ENCODE data around the gene ZCWPW1.
A peak's percentile ranks its signal among the peaks of the same experiment; 100 is the strongest.

Gene ZCWPW1

DNA sequence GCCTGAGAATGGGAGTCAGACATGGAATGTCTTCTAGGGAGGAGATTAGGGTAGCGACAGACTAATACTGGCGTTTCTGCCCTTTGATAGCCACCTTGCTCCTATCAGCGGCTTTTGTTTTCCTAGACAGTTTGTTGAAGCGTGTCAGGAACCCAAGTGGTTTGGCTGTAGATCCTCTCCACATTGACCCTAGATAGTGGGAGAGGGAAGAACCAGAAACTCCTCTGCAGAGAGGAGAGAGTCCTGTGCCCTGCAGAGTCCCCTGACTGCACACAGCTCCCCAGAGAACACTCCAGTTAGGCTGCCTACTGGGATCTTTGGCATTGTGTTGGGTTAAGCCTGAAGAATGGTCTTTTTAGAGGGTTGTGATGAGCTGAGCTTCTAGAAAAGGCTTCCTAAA lies 3.5 kb upstream of the ZCWPW1 start:
- no peak for DNase-seq

DNA sequence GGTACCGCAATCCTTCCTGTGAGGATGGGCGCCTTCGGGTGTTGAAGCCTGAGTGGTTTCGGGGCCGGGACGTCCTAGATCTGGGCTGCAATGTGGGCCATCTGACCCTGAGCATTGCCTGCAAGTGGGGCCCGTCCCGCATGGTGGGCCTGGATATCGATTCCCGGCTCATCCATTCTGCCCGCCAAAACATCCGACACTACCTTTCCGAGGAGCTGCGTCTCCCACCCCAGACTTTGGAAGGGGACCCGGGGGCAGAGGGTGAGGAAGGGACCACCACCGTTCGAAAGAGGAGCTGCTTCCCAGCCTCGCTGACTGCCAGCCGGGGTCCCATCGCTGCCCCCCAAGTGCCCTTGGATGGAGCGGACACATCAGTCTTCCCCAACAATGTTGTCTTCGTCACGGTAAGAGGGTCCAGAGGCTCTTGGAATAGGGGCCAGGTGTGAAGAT lies 2.8 kb upstream of the ZCWPW1 start:
- no peak for DNase-seq

DNA sequence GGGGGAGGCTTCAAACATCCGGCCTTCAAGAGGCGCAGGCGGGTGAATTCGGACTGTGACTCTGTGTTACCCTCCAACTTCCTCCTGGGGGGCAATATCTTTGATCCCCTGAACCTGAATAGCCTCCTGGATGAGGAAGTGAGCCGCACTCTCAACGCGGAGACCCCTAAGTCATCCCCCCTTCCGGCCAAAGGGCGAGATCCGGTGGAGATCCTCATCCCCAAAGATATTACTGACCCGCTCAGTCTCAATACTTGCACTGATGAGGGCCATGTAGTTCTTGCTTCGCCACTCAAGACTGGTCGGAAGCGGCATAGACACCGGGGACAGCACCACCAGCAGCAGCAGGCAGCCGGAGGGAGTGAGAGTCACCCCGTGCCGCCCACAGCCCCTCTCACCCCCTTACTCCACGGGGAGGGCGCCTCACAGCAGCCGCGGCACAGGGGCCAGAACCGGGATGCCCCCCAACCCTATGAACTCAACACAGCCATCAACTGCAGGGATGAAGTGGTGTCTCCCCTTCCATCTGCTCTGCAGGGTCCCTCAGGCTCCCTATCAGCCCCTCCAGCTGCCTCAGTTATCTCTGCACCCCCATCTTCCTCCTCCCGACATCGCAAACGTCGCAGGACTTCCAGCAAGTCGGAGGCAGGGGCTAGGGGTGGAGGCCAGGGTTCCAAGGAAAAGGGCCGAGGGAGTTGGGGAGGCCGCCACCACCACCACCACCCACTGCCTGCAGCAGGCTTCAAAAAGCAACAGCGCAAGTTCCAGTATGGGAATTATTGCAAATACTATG lies 2.2 kb upstream of the ZCWPW1 start:
- DNase-seq: no peak

DNA sequence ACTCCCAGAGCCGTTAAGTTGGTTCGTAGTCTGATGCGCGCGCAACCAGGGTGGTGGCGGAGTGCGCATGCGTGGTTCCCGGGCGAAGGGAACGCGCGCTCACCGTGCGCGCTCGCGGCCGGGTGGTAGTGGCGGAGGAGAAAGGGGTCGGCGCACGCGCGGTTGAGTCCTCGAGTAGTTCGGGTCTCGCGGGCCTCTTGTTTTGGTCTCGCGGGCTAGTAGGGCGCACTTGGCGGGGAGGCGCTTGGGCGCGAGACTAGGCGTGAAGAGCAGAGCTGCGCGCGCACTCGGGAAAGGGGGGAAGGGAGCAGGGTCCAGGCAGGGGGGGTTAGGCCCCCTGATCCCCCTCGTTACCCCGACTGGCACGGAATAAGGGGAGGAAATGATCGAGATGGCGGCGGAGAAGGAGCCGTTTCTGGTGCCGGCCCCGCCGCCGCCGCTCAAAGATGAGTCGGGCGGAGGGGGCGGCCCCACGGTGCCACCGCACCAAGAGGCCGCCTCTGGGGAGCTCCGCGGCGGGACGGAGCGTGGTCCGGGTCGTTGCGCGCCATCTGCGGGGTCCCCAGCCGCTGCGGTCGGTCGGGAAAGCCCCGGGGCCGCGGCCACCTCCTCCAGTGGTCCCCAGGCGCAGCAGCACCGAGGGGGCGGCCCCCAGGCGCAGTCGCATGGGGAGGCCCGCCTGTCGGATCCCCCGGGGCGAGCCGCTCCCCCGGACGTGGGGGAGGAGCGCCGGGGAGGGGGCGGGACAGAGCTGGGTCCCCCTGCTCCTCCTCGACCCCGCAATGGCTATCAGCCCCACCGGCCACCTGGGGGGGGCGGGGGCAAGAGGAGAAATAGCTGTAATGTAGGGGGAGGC lies 1.4 kb upstream of the ZCWPW1 start, which contains the start of gene MEPCE:
Gene MEPCE (plus strand): TSS at position 195 of the 856 bp plus-strand sequence. CDS start 188 bp downstream, at position 383.
- peak; percentile 96 for DNase-seq

- DNase-seq: peak; percentile 99
Measured at GRCh38 chr7:100428967-100429636, 599 bp upstream of the ZCWPW1 start.

DNA sequence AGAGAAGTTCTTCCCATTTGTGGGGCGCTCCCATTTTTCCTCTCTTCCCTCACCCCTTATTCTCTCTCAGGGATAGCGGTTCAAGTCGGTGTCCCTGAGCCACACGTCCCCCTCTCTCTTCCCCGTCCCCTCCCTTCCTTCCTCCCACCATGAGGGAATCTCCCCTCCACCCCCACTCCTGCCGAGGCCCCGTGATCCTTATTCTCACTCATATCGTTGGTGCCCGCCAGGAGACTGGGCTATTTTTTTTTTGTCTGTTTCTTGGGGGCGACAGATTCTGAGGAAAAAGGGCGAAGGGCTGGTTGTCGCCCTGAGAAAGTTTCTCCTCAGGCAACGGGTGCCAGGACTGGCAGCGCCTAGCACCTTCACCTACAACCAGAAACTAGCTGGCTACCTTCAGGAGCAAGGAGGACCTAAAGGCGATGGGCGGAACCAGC lies 723 bp downstream of the ZCWPW1 start:
- no peak for DNase-seq

- no peak for DNase-seq
Measured at GRCh38 chr7:100426516-100426915, 2.0 kb downstream of the ZCWPW1 start.

DNA sequence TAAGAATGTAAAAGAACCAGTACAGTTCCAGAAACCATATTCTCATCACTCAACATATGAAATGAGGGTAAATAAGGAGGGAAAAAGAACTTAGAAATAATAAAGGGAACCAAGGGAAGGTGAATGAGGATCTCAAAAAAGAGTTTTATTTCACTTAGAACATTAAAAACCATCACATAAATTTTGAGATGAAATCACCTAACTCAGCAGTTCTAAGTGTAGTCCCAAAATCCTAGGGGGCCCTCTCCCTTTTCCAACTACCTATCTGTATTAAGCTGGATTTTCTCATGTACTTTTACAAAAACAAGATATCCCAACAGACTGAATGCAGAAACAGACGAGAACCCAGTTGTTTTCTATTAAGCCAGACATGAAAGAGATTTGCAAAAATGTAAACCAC lies 3.2 kb downstream of the ZCWPW1 start:
- no peak for DNase-seq

DNA sequence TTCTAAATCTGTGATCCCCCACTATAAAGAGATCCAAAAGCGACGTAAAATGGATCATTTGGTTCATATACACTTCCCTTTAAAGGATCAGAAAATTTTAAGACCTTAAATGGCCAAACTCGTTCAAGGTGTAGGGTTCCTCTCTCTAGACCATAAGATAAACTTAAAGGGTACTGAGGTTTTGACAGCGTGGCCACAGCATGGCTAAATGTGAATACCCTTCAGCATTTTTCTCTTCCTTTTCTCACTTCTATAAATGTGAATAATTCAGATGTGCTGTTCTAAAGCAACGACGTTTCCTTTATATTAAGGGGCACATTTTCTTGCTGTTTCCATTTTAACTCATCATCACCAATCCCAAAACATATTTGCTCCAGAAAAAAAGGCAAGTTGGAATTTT lies 5.2 kb downstream of the ZCWPW1 start:
- no peak for DNase-seq

DNA sequence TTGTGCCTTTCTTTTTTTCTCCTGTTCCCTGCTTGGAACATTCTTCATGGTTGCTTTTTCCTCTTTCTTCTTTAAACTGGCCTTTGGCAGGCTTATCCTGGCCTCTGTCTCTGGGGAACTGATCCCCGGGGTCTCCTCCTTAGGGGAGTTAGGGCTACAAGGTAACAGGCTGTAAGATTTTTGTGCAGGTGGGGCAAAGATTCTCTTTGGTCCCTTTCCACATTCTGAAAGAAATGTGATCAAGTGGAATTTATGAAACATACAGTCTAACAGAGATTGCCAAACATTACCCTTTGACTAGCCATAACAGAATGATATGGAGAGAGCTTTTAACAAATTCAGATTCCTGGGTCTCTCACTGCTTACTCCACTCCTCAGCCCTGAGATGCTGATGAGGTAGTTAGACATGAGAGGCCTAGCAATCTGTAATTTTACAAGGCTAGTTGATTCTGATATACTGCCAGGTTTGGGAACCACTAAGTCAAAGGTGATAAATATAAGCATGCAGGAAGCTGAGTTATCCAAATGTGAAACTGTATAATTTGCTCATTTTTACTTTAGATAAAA lies 8.8 kb downstream of the ZCWPW1 start:
- no peak for DNase-seq

DNA sequence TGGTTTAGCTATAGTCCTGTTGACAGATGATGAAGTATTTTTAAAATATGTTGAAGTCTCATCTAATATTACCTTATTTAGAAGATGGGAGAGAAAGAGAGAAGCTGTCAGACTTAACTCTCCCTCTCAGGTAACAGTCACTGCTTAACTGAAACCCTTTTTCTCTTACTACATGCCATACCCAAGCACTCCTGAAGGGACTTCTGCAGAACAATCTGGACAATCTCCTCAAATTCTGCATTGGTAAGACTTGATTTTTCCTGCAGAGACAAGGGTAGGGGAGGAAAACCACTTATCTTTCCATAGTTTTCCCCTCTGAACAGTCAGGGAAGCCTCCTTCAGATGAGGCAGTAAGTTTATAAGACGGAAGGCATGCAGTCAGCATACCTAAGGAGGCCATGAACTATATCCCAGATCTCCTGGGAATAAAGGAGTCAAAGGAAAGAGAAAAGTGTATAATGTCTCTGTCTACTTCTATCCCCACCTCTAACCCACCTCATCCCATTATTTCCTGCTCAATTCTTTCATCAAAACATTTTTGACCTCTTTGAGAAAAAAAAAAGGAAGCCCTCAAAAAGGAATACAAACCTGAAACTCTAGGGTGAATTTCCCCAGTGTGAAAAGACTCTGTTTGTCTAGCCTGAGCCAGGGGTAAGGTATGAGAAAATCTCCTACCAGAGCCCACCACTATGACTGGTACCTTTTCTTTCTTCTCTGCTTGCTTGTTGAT lies 9.4 kb downstream of the ZCWPW1 start:
- DNase-seq: no peak

DNA sequence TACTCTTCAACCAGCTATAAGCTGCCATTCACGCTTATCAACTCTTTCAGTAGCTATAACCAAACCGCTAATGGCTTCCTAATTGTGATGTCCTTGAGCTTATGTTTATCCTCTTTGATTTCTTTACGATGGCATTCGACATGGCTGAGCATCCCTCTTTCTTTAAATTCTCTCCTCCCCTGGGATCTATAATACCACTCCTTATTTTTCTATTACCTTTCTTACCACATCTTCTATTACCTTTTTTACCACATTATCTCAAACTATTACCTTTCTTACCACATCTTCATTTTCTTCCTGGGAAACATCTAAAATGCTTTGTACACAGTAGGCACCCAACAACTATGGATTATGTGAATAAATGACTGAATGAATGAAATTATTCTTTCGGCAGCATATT lies 13.1 kb downstream of the ZCWPW1 start:
- DNase-seq: no peak

DNA sequence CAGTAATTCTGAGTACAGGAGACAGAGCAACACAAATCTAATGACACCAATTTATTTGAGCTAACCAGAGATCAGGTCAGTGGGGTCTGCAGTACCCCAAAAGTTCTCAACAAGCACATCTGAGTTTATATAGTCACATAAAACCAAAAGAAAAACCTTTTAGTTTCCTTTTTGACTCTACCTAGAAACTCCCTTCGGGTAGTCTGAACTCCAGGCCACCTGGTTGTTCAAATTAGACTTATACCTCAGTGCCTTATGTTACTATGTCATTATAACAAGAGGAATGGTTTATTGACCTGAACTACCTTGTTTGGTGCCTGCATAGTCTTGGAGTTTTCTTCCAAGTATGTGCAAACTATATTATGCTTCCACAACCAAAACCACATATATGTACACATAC lies 14.6 kb downstream of the ZCWPW1 start:
- DNase-seq: no peak

DNA sequence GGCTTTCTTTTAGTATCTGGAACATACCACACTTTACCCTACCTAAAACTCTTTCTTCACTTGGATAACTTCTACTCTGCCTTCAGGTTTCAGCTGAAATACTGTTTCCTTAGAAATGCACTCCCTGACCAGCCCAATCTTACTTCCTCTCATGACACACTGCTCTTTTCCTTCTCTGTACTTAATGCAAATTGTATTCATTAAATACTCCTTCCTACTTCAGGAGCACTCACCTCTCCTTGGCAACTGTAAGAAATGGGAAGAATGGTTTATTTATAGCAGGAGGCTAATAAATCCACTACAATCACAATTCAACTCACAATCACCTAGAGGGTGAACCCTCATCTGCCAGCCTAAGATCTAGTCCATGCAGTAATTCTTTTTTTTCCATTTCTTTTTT lies 15.2 kb downstream of the ZCWPW1 start:
- no peak for DNase-seq

DNA sequence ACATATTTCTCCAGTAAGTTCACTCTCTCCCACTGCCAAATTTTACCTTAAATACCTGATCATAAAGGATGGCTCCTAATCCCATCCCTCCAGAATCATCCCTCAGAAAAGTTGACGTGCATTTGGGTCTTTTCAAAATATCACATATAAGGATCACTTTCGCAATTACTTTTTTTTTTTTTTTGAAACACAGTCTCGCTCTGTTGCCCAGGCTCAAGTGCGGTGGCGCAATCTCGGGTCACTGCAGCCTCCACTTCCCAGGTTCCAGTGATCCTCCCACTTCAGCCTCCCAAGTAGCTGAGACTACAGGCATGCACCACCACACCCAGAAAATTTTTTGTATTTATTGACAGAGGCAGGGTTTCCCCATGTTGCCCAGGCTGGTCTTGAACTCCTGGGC lies 17.4 kb downstream of the ZCWPW1 start:
- no peak for DNase-seq

- DNase-seq: peak; percentile 37
Measured at GRCh38 chr7:100407285-100408180, 21.0 kb downstream of the ZCWPW1 start.

- no peak for DNase-seq
Measured at GRCh38 chr7:100406767-100407166, 21.7 kb downstream of the ZCWPW1 start.

- DNase-seq: no peak
Measured at GRCh38 chr7:100402241-100402640, 26.3 kb downstream of the ZCWPW1 start.

DNA sequence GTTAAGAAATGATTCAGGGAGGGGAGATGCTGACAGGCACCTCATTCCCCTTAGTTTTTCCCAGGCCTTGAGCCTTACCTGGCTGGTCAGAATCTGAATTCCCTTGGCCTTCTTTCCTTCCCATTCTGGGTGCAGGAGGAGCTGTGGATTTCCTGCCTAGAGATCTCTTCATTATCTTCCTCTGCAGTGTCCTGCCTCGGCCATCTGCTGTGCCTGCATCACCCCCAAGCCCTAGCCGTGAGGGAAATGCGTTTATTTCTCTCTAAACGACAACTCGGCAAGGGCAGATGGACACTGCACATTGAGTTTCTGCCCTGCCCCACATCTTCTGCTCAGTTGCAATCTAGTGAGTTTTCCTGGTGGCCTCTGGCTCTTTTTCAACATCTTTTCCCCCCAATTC lies 26.7 kb downstream of the ZCWPW1 start:
- DNase-seq: no peak

GRCh38 chr7:100400656-100401055 lies 27.8 kb downstream of the ZCWPW1 start:
- DNase-seq: no peak

DNA sequence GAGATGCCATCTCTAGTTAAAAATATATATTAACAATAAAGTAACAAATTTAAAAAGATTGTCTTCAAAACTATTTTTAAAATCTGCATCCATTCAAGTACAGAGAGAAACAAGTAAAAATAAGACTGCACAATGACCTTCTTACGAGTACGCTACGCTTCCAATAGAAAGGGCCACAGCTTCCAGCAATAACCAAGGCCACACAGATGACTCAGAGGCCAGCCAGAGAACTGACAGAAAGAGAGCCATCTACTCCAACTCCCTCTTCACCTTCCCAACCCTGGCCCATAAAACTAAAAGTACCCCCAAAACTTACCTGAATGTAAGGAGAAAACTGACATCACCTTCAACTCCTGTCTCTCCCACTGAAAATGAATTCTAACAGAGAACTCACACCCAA lies 28.5 kb downstream of the ZCWPW1 start:
- DNase-seq: no peak
